IPS-11a (cell line): ENCODE measurements around the gene TNIK.
"Not testable (repeated sequence)": the region's sequence is repeated elsewhere in the genome, so short reads cannot be mapped to it uniquely, and the experiment has no call there.

Source experiments
- H3K4me3 ChIP-seq: one replicate; pipeline ENCODE4 v1.5.1; 2013; ENCODE audit warnings: low read depth, low read length, control low read depth

The TNIK gene

DNA sequence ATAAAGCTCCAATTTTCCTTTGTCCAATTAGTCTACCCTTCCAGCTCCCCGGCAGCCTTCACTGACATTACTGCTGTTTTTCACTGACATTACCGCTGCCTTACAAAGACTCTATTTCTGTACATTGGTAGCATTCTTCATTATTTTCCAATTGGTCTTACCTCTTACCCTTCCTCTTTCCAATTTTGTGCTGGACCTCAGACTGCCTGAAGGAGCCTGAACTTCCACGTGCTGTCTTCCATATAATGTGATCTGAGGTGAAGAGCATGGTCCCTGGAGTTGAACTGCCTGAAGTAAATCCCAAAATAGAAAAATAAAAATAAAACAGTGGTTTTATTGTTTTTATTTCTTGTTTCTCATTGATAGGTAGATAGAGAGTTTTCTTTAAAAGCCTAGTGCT lies 9.2 kb upstream of the TNIK start:
- H3K4me3 ChIP-seq, result no peak overlapping the region

DNA sequence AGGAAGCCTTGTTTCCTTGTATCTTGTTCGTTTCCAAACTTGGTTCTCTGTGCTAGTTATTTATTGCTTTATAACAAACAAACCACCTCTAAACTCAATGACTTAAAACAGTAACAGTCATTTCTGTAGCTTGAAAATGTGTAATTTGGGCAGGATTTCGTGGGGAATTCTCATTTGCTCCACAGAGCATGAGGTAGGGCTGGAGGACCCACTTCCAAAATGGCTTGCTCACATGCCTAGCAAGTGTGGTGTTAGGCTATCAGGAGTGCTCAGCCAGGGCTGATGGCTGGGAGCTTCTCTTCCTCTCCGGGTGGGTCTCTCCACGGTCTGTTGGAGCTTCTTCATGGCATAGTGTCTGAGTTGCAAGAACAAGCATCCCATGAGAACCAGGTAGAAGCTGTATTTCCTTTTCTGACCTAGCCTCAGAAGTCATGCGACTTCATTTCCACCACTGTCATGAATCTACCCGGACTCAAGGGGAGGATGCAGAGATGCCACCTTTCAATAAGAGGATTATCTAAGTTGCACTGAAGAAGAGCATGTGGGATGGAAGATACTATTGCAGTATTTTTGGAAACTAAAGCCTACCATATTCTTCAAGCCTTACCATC lies 8.2 kb upstream of the TNIK start:
- H3K4me3 ChIP-seq, result no peak overlapping the region

DNA sequence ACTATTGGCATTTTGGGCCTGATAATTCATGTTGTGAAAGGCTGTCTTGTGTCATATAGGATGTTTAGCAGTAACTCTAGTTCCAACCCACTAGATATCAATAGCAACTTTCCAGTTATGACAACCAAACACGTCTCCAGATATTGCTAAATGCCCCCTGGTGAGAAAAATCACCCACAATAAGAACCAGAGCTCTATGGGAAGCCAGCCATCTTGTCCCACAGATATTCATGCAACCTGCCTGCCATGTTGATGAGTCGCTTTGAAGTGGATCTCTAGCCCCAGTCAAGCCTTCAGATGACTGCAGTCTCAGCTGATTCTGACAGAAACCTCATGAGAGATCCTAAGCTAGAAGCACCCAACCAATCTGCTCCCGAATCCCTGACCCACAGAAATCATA lies 5.6 kb upstream of the TNIK start:
- no peak overlapping the region for H3K4me3 ChIP-seq

DNA sequence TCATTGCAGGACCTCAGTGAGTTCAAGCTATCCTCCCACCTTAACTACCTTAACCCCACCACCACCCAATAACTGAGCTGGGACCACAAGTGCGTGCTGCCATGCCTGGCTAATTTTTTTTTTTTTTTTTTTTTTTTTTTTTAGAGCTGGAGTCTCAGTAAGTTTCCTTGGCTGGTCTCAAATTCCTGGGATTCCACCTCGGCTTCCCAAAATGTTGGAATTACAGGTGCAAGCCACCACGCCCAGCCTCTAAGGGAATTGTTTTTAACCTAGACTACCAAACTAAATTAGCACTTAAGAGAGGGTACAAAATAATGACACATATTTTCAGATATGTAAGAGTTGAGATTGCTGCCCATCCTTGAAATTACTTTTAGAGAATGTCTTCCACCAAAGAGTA lies 4.3 kb upstream of the TNIK start:
- H3K4me3 ChIP-seq, result no peak overlapping the region

DNA sequence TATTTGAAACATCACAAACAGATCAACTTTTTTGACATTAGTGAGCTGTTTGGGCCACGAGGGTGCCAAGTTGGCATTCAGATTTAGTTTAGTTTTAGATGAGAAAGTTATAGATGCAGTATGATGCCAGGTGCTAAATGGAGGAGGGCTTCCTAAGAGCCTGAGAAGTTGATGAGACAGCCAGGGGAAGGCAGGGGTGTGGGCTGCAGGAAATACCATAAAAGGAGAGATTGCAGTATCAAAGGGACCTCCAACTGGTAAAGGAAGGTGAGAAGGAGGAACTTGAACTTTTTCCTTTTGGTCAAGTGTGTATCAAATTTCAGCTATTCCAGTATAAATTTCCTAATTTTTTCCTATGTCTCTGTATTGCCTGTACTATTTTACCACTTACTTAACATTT lies 2.0 kb upstream of the TNIK start:
- H3K4me3 ChIP-seq, result no peak overlapping the region

DNA sequence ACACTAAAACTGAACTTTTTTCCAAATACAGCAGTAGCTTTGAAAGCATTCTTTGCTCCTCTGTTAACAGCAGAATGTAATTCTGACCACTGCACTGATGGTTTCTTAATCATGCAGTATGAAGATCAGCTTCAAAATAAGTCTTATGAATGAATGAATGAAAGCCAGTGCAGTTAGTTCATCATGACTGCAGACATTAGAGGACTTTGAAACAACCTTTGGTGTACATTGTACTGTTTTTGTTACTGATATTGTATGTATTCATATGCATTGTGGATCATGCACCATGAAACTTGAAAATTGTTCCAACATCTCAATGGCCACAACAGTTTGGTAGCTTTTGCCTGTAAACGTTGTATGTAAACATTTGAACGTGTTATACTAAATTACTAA lies 1.3 kb upstream of the TNIK start:
- peak overlapping the region; percentile 82 for H3K4me3 ChIP-seq

DNA sequence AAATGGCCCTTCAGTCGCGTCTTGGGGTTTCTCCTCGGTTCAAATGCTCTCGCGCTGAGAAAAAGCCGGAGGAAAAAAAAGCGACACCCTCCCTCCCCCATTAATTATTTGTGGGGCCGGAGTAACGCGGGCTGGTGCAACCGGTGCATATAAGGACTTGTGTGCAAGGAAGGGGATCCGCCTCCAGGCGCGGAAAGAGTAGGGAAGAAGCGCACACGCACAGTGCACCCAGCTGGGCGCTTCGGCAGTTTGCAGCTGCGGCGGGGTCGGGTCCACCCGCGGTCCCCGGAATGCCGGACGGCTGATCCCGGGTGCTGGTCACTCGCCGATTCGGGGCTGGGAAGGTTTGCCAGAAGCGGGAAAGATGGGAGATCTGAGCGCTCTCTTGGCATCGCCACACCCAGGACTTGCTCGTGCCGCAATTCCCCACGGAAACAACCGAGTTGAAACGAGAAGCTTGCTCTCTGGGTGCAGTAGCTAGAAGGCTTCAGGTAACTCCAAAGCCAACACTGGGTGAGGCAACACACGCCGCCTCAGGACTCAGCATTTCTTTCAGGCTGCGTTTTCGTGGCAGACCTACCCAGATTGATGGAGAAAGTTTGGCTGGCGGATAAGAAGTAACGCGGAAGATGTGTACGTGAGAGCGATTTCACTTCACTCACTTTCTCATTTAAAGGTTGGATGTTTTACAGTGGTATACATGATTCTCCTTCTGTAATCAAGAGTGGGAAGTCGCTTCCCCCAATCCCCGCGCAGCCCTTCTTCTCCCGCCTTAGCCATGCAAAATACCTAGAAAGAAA lies 720 bp upstream of the TNIK start:
- peak overlapping the region; percentile 82 for H3K4me3 ChIP-seq

DNA sequence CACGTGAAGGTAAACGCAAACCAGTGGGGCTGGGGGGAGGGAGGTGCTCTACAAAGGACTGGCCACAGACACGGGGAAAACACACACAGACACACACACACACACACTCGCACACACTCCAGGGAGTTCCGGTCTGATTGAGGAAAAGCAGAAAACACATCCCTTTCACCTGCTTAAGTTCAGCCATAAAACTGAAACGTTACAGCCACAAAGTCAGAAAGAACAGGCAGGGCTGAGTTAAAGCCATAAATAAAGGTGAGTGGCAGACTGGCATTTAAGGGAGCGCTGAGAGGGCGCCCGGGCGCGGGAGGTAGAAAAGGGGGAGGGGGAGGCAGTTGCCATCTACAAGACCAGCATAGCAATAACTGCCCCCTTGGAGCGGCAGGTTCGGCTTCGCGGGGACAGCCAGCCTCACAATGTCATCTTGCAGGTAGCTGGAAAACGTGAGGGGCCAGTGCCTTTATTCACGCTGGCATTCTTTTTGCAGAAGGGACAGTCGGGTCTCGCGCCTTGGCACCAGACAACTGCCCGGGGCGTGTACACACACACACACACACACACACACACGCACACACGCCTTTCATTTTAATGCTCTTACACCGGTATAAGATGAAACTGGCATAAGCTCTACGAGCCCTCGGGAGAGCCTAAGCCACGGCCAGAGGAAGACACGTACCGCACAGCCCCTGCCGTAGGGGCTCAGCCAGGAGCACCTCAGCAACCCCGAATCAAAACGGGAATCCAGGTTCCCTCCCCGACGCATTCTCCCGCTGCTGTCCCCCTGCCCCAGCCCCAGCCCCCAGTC lies 866 bp downstream of the TNIK start:
- H3K4me3 ChIP-seq, result peak overlapping the region; percentile 82

DNA sequence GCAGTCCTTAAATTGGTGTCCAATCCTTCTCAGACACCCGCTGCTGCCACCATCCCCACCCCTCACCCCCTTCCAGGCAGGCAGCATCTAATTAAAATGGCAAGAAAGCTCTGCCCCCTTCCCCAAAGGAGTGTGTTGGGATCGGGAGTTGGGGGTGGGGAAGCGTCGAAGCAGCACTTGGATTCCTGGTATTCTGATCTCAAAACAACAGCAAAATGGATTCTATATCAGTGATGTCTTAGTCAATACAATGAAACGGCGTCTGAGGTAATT lies 1.4 kb downstream of the TNIK start:
- H3K4me3 ChIP-seq, result peak overlapping the region; percentile 82

DNA sequence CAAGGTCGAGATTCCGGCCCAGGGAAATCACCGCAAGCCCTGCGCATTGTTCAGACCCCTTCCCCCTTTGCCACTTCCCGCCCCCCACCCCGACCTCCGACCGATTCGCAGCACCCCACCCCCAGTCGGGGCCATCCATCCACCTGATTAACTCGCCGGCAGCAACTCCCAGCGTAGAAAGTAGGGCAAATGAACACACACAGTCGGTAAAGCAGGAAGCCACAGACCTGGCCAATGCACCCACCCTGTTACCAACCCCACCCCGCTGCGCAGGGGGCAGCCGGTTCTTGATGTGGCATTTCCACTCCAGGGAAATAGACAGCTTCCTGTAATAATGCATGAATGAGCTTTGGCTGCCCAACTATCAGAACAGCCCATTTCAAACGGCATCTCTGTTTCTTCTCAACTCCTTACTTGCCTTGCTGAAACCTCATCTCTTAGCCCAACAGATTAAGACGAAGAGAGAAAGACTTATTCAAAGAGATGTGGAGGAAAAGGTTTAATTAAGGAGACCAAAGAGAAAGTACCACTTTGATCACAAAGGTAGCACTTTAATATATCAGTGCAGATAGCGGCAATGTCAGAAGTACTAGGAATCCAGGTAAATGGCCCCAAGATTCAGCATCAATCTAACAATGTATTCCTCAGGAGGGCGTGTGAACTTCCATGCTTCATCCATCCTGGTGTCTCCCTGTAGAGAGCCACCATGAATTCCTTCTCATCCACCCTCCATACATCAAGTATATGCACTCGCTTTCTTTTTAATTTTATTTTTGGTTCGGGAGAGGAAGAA lies 1.9 kb downstream of the TNIK start:
- H3K4me3 ChIP-seq, result peak overlapping the region; percentile 82

DNA sequence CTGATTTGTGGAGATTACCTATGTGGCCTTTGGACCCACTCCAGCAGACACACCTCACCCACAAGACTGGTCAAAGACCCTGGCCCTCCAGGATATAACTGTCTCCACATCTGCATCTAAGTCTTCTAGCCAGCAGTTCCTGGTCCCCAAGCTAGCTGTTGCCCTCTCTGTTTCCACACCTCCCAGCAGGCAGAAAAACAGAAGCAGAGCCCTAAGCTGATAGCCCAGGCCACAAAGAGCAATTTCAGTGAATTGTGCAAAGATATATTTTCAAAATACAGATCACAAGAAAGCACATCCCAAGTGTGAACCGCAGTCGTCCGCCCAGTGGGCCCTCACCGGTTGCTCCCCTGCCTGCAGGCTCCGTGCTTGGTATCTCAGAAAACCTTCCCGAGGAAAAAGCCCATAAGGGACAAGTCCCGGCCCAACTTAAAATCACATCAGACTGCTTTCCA lies 2.6 kb downstream of the TNIK start:
- H3K4me3 ChIP-seq, result peak overlapping the region; percentile 39

DNA sequence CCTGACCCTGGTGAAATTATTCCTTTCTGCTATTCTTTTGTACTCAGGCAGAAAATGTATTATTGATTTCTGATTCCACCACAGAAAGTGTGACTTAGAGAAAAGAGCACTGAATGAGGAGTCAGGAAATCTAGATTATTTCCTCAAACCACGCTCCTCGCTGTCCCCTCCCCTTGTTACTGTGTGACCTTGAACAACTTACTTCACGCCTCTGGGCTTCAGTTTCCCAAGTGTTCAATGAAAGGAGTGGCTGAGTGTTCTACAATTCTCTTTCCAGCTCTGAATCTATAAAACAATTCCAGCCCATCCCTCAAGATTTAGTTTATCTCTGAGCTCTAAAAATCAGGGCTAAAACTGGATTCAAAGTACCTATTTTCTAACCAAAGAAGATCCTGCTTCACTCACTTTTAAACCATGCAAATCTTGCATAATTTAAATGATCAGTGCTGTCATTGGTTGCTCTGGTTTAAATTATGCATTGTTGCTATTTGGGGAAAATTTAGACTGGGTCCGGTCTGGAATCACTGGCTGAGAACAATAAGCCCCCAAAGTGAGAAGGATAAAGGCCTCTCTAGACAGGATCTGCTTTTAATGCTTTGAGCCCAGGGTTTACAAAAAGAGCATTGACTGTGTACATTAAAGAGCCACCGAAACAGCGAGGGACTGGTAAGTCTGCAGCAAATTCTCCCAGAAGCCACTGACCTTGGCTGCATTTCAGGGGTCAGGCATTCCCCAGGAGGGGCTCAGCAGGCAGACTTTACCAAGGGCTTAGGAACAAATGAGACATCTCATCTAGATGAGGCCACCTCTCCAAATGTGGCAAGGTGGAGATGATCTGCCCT lies 3.2 kb downstream of the TNIK start:
- H3K4me3 ChIP-seq, result peak overlapping the region; percentile 20

DNA sequence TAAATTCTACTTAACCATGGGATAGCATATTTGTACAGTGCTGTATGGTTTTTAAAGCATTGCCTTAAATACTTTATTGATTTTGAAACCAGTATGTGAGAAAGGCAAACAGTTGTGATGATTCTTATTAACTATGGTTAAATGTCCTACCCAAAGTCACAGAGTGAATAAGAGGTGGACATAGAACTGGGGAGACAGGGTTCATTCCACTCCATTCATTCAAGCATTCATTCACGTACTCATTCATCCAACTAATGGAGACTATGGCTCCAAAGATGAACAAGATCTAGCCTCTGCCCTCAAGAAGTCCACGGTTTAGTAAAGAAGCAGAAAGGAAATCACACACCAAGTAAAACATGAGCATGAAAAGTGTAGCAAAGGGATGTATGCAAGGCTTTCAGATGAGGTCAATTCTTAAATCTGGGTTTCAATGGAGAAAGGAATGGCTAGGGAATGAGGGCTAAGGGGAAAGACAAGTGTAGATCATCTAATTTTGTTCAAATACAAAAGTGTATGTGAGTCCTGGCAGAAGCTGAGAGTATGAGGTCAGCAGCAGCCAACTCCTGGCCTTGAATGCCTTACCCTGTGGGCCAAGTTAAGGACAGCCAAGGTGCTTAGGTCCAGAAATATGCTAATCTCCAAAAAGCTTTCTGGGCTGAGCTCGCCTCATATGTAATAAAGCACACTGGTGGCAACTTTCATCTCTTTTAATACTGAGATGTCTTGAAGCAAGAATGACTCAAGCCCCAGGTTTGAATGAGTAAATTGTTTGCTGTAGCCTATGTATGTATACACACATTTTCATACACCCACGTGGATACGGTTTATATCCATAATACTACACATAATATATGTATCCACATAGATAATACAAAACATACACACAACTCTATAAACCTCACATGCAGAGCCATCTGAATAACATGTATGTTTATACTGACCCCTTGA lies 4.3 kb downstream of the TNIK start:
- H3K4me3 ChIP-seq, result no peak overlapping the region

DNA sequence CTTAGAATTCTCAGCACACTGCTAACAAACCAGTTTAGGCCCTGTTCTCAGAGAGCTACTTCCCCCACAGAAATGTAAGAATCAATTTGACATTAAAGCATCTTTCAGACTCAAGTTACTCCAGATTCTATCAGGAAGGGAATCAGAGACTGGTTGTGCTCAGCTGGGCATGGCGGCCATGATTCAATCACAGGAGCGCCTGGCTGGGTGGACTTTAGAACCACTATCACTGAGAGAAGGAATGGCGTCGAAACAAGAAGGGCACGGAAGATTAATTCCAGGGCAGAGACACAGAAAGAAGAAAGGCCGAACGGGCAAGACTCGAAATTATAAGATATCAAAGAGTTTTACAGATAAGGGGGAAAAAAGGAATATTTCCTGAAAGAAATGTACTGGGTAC lies 6.2 kb downstream of the TNIK start:
- H3K4me3 ChIP-seq, result no peak overlapping the region

DNA sequence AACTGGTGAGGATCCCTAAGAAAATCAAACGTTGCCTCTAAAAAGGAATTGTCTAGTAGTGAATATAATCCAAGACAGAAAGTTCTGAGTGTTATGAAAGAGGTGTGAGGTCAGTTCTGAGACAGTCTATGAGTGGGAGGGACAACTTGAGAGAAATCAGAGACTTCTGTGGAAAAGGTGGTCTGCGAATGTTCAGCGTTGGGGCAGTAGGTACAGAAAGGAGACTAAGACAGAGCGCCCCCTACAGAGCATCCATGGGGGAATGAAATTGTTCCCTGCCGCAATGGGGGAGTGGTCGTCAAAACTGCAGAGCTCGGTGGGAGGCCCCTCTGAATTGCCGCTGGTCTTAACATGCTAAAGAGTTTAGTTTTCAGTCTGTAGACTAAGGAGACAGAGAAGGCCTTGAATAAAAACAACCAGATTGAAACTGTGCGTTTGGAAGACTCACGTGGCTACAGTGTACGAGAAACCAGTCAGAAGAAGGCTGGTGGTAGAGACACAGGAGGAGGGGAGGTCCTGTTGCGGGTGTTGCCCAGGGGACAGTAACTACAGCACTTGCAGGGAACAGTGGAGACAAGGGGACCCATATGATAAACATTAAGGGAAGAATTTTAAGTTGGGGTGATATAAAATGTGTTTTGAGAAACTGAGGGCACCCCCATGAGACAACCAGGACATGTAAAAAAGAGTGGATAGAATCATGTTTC lies 6.9 kb downstream of the TNIK start:
- no peak overlapping the region for H3K4me3 ChIP-seq

DNA sequence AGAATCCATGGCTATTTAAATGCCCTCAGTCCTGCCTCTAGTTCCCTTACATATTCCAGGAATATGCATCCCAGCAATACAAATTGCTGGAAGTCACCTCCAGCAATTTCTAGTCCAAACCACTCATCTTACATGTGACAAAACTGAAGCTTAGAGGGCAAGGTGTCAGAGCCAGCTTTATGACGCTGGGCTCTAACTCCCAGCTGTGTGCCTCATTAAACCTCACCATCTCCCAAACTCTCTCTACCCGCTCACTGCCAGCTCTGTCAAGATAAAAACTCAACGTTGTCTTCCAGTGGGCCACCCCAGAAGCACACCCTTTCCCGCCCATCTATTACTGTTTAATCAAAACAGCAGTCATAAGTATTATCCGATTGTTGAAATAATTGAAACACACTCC lies 7.9 kb downstream of the TNIK start:
- no peak overlapping the region for H3K4me3 ChIP-seq

DNA sequence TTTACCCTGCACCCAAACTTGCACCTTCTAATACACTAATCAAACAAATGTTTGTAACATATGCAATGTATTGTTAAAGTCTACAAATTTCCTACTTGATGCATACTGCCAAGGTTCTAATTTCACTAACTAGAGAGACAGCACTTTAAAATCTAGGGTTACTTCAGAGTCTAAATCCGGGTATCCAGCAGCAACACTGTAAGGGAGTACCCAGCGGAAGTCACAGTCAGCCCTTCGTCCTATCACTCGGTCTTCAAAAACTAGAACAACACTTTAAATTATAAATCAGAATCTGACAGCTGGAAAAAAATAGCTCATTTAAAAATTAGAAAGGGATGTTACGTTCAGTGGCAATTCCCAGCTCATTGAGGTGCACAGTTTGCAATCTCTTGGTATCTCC lies 8.3 kb downstream of the TNIK start:
- H3K4me3 ChIP-seq, result no peak overlapping the region

DNA sequence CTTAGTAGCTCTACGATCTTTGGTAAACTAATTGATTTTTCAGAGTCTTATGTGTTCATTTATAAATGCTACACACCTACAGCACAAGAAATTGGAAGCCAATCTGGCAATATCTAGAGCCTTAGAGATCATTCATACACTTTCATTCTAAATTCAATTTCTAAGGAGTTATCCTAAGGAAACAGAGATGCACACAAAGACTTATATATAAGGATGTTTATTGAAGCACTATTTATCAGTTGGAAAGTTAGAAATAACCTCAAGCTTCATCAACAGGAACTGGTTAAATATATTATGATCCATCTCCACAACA lies 12.7 kb downstream of the TNIK start:
- H3K4me3 ChIP-seq, result not testable (repeated sequence)
